GM19043 (cell line): ENCODE data around the gene TNKS1BP1.

Experiments used
- ATAC-seq: cut with Tn5 transposase; IDR thresholded peaks from one replicate; pipeline ENCODE4 v1.9.1; 2021; ENCODE audit warnings: low read depth; ENCODE audit not compliant: unreplicated experiment

The TNKS1BP1 gene

DNA sequence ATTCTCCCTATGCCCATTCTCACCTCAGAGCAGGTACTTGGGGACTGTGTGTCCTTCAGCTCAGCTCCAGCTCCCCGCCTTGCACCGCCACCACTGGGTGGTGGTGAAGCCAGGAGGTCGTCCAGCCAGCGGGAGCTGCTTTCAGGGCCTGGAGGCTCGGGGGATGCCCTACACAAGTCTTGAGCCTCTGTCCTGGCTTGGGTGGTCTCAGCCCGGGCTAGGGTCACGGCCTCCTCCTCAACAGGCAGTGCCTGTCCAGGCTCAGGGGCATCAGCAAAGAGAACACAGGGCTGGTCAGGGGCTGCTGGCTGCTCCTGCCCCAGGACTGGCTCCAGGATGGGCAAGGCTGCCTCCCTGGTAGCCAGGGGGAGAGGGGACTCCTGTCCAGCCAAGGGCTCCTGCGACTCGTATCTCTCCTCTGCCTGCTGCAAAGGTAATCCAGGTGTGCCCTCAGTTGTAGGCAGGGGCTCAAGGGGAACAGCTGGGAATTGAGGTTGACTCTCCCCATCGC lies 12.2 kb downstream of the TNKS1BP1 start:
- no peak for ATAC-seq

- ATAC-seq, result peak; percentile 97
Measured at GRCh38 chr11:57311109-57311936, 13.4 kb downstream of the TNKS1BP1 start.

DNA sequence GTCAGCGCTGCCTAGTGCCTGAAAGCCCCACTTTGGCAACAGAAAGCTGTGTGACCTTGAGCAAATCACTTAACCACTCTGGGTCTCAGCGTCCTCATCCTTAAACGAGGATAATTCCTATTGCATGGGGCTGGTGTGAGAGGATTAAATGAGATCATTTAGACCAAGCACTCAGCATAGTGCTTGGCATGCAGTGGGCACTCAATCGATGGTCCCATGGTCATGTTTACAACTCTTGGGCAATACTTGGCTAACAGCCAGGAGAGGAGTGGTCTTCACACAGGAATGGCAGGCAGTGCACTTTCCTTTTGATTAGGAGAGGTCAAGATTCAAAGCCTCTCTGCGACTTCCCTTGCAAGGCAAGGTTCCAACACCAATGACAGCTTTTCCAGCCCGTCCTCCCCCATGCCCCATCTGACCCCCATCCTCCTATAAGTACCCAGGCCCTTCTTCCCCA lies 14.1 kb downstream of the TNKS1BP1 start:
- ATAC-seq, result no peak

GRCh38 chr11:57310091-57310490 lies 14.7 kb downstream of the TNKS1BP1 start:
- ATAC-seq, result no peak

- no peak for ATAC-seq
Measured at GRCh38 chr11:57309106-57310059, 15.4 kb downstream of the TNKS1BP1 start.

GRCh38 chr11:57308426-57309060 lies 16.2 kb downstream of the TNKS1BP1 start:
- no peak for ATAC-seq

DNA sequence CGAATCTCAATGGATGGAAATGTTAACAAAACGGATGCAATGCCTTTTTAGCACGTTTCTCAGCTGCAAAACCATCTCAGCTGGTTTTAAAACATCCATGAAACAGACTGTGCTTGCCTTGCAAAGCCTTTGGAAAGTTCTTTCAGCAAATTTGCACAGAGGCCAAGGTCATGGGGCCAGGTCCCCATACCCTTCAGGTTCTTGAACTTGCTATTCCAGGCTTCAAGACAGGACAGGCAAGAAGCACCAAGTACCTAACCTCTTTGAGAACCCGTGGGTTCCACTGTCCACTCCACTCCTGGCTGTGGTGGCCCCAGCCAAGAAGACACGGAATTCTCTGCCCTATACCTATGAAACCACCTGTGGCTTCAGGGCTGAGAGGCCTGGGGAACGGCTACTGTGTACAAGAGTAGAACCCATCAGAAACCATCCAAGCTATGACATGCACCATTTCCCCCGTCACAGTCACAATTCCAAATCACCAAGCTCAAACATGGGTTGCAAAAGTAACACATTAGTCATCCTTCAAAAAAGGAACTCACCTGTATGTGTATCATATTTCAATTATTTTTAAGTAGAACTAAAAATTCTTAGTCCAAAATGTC lies 17.0 kb downstream of the TNKS1BP1 start:
- no peak for ATAC-seq

GRCh38 chr11:57306940-57307565 lies 17.7 kb downstream of the TNKS1BP1 start:
- no peak for ATAC-seq

- no peak for ATAC-seq
Measured at GRCh38 chr11:57306161-57306876, 18.4 kb downstream of the TNKS1BP1 start.

GRCh38 chr11:57305523-57305922 lies 19.2 kb downstream of the TNKS1BP1 start:
- ATAC-seq, result no peak

- no peak for ATAC-seq
Measured at GRCh38 chr11:57303990-57304579, 20.7 kb downstream of the TNKS1BP1 start.

DNA sequence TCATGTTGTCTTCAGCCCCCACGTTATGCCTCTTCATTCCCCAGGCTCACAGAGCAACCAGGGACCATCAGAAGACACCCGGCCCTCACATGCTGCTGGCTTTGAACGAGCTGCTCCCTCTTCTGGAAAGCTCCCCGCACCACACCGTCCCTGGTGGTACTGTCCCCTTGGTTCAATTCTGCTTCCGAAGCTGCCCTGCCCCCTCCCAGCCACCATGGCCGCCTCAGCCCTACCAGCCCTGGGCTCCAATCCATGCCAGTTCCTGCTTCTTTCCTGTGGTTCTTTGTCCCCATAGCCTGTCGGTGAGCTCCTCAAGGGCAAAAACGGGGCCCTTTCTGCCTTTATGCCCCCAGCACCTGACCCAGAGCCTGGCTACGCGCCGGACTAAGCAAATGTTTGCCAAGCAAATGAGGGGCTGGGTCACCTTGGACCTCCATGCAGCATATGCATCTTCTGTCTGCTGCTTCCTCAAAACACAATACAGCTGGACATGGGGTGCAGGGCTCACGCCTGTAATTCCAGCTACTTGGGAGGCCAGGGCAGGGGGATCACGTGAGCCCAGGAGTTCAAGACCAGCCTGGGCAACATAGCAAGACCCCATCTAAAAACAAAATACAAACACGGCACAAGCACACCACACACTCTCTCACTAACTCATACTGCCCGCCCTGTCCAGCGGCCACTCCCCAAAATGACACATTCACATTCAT lies 21.3 kb downstream of the TNKS1BP1 start:
- ATAC-seq, result no peak

DNA sequence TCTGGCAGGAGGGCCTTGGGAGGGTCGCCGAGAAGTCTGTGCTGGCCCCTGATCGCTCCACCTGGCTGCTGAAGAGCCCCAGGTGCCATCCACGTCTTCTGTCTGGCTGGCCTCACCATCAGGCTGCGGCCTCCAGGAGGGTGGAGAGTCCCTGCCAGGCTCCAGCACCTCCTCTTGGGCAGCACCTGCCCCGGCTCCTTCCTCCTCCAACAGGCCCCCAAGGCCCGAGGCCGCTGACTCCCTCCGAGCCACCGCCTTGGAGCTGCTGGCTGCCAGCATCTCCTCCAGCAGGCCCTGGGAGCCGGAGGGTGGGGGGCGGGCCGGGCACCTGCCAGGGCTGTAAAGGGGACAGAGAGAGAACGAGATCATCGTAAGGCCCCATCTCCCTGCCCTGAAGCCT lies 22.3 kb downstream of the TNKS1BP1 start:
- no peak for ATAC-seq

GRCh38 chr11:57301711-57302423 lies 22.9 kb downstream of the TNKS1BP1 start:
- ATAC-seq, result no peak

- ATAC-seq, result no peak
Measured at GRCh38 chr11:57300785-57301184, 24.0 kb downstream of the TNKS1BP1 start.

DNA sequence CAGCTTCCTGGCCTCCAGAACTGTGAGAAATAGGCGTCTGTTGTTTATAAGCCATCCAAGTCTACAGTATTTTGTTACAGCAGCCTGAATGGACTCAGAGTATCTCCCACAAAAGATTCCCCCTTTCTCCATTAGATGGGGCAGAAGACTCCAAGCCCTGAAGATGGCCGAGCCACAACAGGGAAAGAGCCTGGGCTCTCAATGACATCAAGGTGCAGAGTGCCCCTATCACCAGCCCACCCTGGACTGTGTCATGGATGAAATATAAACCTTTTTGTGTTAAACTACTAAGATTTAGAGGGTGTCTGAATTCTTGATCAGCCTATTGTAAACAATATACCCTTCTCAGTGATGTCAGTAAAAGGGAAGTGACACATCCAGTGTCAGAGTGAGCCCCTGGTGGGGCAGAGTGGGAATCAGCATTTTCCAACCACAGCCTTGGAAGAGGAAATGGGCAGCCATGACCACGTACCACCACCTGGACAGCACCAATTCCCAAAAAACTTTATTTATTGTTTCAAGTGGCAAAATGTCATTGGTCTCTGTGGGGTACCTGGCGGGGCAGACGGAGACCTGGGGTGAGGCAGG lies 25.5 kb downstream of the TNKS1BP1 start:
- ATAC-seq, result no peak

GRCh38 chr11:57297221-57297620 lies 27.5 kb downstream of the TNKS1BP1 start:
- no peak for ATAC-seq
